Pancreas (tissue), 10 donors: ENCODE data around the gene FMO1. TPM values are rescaled to one million over a fixed set of nuclear protein-coding genes. Genes with fewer than 3 reads are reported as not detected.
A peak's percentile ranks its signal among the peaks of the same experiment; 100 is the strongest.
"Not testable (repeated sequence)": the region's sequence is repeated elsewhere in the genome, so short reads cannot be mapped to it uniquely, and the experiment has no call there.

ENCODE experiments used
- ATAC-seq, 4 donors: fragments of 200-7000 bp; cut with Tn5 transposase; one replicate each; pipeline versions ENCODE4 v1.8.0 to v1.9.1; 2020; ENCODE audit warnings: mild to moderate bottlenecking in 4 of 4, moderate library complexity in 4 of 4
- DNase-seq, 6 donors: peaks; one replicate each; pipeline ENCODE4 v3.0.0-alpha.2; 2020
- FAIRE-seq: peaks from 2 replicates; lab custom pipeline; 2012; peaks lifted over from hg19 to GRCh38; lab: Jason Lieb, UNC
- H3K27ac ChIP-seq, 4 donors: fragments of 200-600 bp; sonication (generic); 1 replicate in 3 of 4; 2 replicates in 1 of 4; pipeline versions ENCODE4 v1.5.0 to v1.8.0; 2020
- H3K27me3 ChIP-seq, 4 donors: fragments of 200-600 bp; one replicate each; pipeline ENCODE4 v1.8.0; 2021
- H3K36me3 ChIP-seq, 3 donors: fragments of 200-600 bp; sonication (generic) in 1 of 3; one replicate each; pipeline versions ENCODE4 v1.5.0 to v1.8.0; 2020 to 2021
- H3K4me1 ChIP-seq, 3 donors: fragments of 200-600 bp; one replicate each; pipeline ENCODE4 v1.8.0; 2021
- H3K4me3 ChIP-seq, 4 donors: fragments of 200-600 bp; sonication (generic) in 2 of 4; one replicate each; pipeline versions ENCODE4 v1.5.0 to v1.8.0; 2020 to 2021
- H3K9me3 ChIP-seq, 4 donors: fragments of 200-600 bp; one replicate each; pipeline ENCODE4 v1.8.0; 2021
- CTCF ChIP-seq, 4 donors: fragments of 200-600 bp; sonication (generic) in 3 of 4; IDR thresholded peaks; one replicate each; pipeline versions ENCODE4 v1.5.0 to v1.8.0; 2021; ENCODE audit warnings: antibody characterized with exemption in 4 of 4
- WGBS, 2 donors: extraction: QIAGEN DNeasy Blood & Tissue Kit; methylation state at CpG; one replicate each; pipeline ENCODE4 v1.1.7; 2013; 5-methylcytosine and 5-hydroxymethylcytosine counted together
- intact Hi-C, 3 donors: fragments of 100-400 bp; cut with DNase I; formaldehyde crosslinking; loops; one replicate each; pipeline versions ENCODE4 v1.11.1 to v1.14.2; 2022
- polyA plus RNA-seq, 2 donors: library from polyadenylated mRNA; stranded (reverse); fragments of 200-250 nt; gene quantifications; one replicate each; pipeline ENCODE4 v1.2.3, GENCODE V29; 2013
- total RNA-seq, 6 donors: library from RNA; stranded (reverse); fragmentation: NEBNext Ultra II Directional in 4 of 6; extraction: Animal tissue kit (Norgen Biotek cat#: 25700) in 4 of 6; gene quantifications; one replicate each; pipeline versions ENCODE4 v1.2.1 to v1.2.4, GENCODE V29; 2021 to 2023
- donor health status: healthy with polysubstance abuse.
- donor health status: DM: no; HTN: no; CAD: no; lungs with moderate emphysema.
- donor health status: DM: no; HTN: no; CAD: no.
- donor health status: control.
- donor health status: control.
- donor health status: Bipolar disorder and iron deficiency.
- donor health status: DM: yes; HTN: yes; CAD: no.
- donor health status: DM: no; HTN: no; CAD: no.
- donor health status: DM: no; HTN: no; CAD: no.
- donor health status: DM: yes; HTN: yes; CAD: no.

Gene FMO1
- total and polyA plus RNA-seq, 8 donors = 0.37 to 5.4 (median 1.4) TPM

- H3K9me3 ChIP-seq = no peaks in the 10 kb centered on the region
- no peaks in the 10 kb centered on the region for H3K36me3 ChIP-seq
- H3K27ac ChIP-seq = no peak overlapping the region
- H3K4me1 ChIP-seq = no peaks in the 10 kb centered on the region
- ATAC-seq (no peak), FAIRE-seq (no peak), DNase-seq (no peak)
- 78 to 82% methylated on average over 7 of the region's 7 CpGs for WGBS, 2 donors
- no peak overlapping the region for H3K4me3 ChIP-seq
- intact Hi-C loops = no loop called here
- no peak for TF ChIP-seq CTCF (IDR thresholded peaks at IDR 0.05)
- H3K27me3 ChIP-seq = no peaks in the 10 kb centered on the region
Observed at GRCh38 chr1:171280599-171280998, 32.3 kb downstream of the FMO1 start.

- FAIRE-seq (no peak), DNase-seq (no peak), ATAC-seq (peak in 2 of 4 donors; percentile 27 to 38)
- Histone ChIP-seq H3K27me3 (no peaks in the 10 kb centered on the region), H3K36me3 (no peaks in the 10 kb centered on the region), H3K4me1 (no peaks in the 10 kb centered on the region), H3K9me3 (no peaks in the 10 kb centered on the region), H3K27ac (no peak overlapping the region), H3K4me3 (no peak overlapping the region)
- intact Hi-C loops = no loop called here
- no peak for TF ChIP-seq CTCF (IDR thresholded peaks at IDR 0.05)
- 50 to 63% methylated on average over 4 of the region's 4 CpGs for WGBS, 2 donors
Observed at GRCh38 chr1:171286032-171286705, 37.9 kb downstream of the FMO1 start.

- FAIRE-seq (no peak), DNase-seq (no peak), ATAC-seq (no peak)
- H3K9me3 ChIP-seq = no peaks in the 10 kb centered on the region
- no peak overlapping the region for H3K27ac ChIP-seq
- TF ChIP-seq CTCF (IDR thresholded peaks at IDR 0.05) = no peak
- 68 to 77% methylated on average over 2 of the region's 2 CpGs for WGBS, 2 donors
- H3K36me3 ChIP-seq = no peaks in the 10 kb centered on the region
- no peaks in the 10 kb centered on the region for H3K27me3 ChIP-seq
- no peak overlapping the region for H3K4me3 ChIP-seq
- intact Hi-C loops = no loop called here
- no peaks in the 10 kb centered on the region for H3K4me1 ChIP-seq
Observed at GRCh38 chr1:171290621-171291020, 42.3 kb downstream of the FMO1 start.

- no peak overlapping the region for H3K4me3 ChIP-seq
- intact Hi-C loops = no loop called here
- WGBS, 2 donors = 14 to 20% methylated on average over 1 of the region's 1 CpG
- FAIRE-seq = no peak
- no peak for ATAC-seq
- TF ChIP-seq CTCF (IDR thresholded peaks at IDR 0.05) = no peak
- DNase-seq = no peak
- no peaks in the 10 kb centered on the region for H3K9me3 ChIP-seq
- H3K4me1 ChIP-seq = no peaks in the 10 kb centered on the region
- H3K36me3 ChIP-seq = no peaks in the 10 kb centered on the region
- no peaks in the 10 kb centered on the region for H3K27me3 ChIP-seq
- H3K27ac ChIP-seq = no peak overlapping the region
Observed at GRCh38 chr1:171292799-171293198, 44.5 kb downstream of the FMO1 start.

GRCh38 chr1:171295383-171295782 lies 47.1 kb downstream of the FMO1 start:
- DNase-seq, H3K4me1 ChIP-seq, H3K36me3 ChIP-seq, H3K9me3 ChIP-seq, ATAC-seq, H3K27me3 ChIP-seq, intact Hi-C loops, H3K4me3 ChIP-seq, H3K27ac ChIP-seq, FAIRE-seq: not testable (repeated sequence)
- 60 to 70% methylated on average over 7 of the region's 7 CpGs for WGBS, 2 donors
